ENCODE data around the gene TRIM29.
A peak's percentile ranks its signal among the peaks of the same experiment; 100 is the strongest.
"Not testable (repeated sequence)": the region's sequence is repeated elsewhere in the genome, so short reads cannot be mapped to it uniquely, and the experiment has no call there.

Gene TRIM29

GRCh38 chr11:120170741-120171261, 32.9 kb upstream of the TRIM29 start:
- DNase-seq: no peak

- no peak for DNase-seq
These were observed 32.2 kb upstream of the TRIM29 start for GRCh38 chr11:120169981-120170698.

GRCh38 chr11:120168960-120169681, 31.2 kb upstream of the TRIM29 start:
- peak in 1 of 2 experiments; percentile 33 for DNase-seq

DNA sequence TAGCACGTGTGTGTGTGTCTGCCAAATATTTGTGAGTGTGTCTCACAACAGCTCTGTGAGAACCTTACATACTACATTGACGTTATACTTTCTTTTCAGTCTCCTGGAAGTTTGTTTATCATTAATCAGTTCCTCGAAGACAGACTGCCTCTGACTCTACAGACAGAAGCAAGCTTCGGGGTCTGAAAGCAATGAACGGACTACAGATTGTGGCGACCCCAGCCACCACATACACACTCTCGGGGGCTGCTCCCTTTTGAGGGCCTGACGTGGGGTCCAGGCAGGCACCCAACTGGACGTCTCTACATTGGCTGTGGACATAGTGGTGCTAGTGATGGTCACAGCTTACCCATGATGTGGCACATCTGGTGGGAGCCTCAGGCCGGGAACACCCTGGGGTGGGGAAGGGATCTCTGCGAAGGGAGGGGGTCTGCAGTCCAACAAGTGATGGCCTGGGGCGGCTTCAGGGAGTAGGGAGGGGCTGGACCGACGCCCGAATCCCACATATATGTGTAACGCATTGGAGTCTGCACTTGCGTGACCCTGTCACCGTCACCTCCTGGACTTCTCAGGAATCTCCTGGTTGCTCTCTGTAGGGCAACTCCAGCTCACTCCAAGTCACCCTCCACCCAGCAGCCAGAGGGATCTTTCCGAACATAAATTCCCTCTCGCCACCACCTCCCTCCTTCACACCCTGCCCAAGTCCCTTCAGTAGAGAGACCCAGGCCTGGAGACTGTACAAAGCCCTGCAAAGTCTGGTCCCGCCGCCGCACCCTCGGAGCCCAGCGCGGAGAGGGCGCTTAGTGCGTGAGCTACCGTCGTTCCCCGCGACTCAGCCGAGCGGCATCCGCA, 30.4 kb upstream of the TRIM29 start:
- DNase-seq: no peak

DNA sequence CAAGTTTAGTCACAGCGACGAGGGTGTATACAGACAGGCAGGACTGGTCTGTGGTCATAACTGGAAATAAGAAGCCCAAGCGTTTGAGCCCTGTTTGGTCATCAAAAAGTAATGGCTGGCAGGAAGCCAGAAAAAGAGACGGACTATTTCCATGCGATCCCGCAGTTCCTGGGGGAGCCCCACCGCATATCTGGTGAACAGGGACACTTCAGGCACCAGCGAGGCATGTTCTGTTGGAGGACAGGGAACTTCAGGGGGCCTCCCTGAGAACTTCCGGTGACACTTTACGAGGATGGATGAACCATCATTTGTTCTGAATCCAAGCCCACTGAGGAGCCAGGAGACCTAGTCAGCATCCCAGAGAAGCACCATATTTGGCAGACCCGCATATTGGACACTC, 29.7 kb upstream of the TRIM29 start:
- DNase-seq: no peak

DNA sequence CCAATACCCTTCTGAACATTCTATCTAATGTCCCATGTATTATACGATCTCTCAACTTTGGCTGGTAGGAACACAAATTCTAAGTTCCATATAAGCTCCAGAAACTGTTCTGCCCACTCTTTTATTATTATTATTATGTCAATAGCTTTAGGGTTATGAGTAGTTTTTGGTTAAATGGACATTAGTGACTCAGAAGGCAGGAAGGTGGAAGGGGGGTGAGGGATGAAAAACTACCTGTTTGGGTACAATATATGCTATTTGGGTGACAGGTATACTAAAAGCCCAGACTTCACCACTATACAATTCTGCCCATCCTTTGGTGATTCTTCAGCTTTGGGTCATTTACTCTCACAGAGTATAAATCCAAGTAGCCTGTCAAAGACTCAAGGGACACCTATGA, 22.5 kb upstream of the TRIM29 start:
- no peak for DNase-seq

- no peak for DNase-seq
These were observed 15.3 kb upstream of the TRIM29 start for GRCh38 chr11:120153221-120153620.

DNA sequence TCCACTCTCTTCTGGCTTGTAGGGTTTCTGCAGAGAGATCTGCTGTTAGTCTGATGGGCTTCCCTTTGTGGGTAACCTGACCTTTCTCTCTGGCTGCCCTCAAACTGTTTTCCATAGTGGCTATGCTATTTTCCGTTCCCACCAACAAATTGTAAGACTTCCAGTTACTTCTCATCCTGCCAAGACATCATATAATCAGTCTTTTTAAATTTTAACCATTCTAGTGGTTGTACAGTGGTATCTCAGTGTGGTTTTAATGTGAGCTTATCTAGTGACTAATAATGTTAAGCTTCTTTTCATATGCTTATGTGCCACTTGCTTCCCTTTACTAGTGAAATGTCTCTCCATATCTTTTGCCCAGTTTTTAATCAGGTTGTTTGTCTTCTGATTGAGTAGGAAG, 13.6 kb upstream of the TRIM29 start:
- DNase-seq: no peak

DNA sequence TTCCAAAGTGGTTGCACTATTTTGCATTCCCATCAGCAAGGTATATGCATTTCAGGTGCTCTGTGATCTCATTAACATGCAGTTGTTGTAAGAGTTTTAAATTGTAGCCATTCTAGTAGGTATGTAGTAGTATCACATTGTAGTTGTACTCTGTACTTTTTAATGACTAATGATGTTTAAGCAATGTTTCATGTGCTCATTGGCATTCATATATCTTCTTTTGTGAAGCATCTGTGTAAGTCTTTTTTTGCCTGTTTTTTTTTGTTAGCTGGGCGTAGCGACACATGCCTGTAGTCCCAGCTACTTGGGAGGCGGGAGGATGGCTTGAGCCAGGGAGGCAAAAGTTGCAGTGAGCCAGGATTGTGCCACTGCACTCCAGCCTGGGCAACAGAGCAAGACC, 11.3 kb upstream of the TRIM29 start:
- DNase-seq: no peak

GRCh38 chr11:120147950-120148270, 10.0 kb upstream of the TRIM29 start:
- no peak for DNase-seq

GRCh38 chr11:120147094-120147949, 9.4 kb upstream of the TRIM29 start:
- no peak for DNase-seq

DNA sequence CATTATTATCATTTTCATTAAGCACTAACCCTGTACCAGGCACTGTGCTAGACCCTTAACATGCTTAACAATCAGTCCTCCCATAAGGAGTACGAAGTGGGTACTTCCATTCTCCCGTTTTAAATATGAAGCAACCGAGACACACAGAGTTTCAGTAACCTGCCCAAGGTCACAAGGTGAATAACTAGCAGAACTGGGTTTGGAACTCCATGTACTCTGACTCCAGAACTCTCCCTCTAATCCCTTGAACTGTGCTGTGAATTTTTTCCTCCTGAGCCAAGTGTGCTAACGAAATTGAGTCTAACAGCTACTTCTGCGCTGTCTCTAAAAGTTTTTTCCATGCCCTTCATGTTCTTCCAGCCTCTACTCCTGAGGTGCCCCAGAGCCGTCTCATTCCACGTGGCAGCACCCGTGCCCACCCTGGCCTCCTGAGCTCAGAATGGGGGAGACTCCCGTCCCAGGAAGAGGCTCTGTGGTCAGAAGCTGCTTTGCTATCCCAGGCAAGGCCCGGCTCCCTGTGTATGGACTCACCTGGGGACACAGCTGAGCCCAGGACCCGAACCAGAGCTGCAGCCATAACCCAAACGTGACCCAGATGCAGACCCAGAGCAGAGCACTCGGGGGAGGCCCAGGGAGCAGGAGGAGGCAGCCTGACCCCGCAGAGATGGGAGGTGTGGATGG, 8.6 kb upstream of the TRIM29 start:
- no peak for DNase-seq

- no peak for DNase-seq
These were observed 6.6 kb upstream of the TRIM29 start for GRCh38 chr11:120144501-120144900.

GRCh38 chr11:120143472-120143871, 5.6 kb upstream of the TRIM29 start:
- DNase-seq: not testable (repeated sequence)

DNA sequence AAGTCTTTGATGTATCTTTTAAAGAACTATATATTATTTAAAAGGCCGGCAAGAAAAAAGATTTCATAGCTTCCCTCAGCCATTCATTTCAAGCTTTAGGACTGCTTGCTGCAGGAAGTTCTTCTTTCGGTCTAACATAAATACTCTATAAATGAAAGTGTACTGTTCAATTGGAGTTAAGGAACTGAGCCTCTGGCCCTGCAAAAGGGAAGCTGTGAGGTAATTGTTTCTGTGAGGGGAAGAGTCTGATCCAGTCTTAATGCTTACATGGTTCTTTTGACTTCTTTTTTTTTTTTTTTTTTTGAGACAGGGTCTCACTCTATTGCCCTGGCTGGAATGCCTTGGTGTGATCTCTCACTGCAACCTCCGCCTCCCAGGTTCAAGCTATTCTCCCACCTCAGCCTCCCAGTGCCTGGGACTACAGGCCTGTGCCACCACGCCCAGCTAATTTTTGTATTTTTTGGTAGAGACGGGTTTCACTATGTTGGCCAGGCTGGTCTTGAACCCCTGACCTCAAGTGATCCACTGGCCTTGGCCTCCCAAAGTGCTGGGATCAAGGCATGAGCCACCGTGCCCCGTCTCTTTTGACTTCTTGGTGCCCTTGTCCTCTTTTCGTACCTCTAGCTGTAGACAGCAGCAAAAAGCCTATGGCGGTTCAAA, 4.7 kb upstream of the TRIM29 start:
- DNase-seq: no peak

GRCh38 chr11:120141768-120142423, 4.0 kb upstream of the TRIM29 start:
- DNase-seq: no peak

DNA sequence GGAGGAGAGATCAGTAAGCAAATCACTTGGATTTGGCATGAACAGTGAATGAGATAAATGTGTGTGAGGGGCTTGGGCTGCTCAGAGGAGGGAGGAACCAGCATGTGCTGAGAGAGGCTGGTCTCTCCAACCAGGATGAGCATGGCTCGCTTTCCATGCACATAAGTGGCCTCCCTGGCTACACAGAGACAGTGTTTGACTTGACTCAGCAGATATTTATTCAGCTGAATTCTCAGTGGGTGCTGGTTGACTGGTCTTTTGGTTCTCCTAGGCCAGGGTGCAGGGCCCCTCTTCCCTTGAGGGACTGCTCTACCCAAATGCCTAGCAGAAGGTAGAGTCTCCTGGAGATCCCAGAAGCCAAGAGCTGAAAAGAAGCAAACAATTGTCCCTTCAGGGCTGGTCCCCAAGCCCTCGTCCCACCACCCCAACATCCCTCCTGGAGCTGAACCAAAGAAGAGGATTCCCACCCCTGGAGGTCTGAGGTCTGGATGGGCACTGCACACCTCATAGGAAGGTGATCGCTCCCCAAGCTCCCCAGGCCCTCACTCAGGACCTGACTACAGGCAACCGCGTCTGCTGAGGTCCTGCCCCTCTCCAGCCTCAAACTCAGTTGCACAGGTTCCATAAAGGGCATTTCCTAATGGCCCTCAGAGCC, 3.3 kb upstream of the TRIM29 start:
- no peak for DNase-seq

DNA sequence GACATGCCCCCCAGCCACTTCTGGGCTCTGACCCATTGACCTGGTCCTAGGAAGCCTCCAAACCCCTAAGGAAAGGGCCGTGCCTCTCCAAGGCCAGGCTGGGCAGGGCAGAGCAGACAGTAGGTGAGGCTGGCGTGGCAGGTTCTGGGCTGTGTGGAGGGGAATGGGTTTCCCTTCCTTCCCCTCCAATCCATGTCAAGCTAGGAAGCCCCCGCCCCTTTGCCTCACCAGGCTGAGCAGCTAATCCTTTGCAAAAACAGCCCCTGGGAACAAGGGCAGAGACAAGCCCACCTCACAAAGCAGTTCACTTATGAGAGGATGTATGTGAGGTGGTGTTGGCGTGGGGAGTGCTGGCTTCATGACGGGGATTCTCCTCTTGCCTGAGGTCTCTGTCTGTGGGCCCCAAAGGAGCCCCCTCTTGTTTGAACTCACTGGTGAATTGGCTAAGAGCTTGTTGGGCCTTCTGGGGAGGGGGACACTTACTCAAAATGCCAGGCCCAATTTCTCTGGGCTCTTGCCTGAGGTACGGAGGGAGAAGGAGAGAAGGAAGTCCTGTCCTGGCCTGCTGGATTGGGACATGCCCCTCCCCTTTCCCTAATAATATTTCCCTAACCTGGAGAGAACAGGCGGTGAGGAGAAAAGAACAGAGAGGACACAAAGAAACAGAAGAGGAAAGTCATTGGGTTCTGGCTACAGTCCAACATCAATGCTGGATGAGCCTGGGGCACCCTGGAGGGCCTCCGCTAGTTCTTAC, 1.6 kb upstream of the TRIM29 start:
- no peak for DNase-seq

- no peak for DNase-seq
These were observed 714 bp downstream of the TRIM29 start for GRCh38 chr11:120137187-120137610.

Data from SW 1271 (cell line).